KMS-11 (cell line): ENCODE results near the gene SLC30A2.

Source experiments
- H2AFZ ChIP-seq: fragments of 200-600 bp; sonication (generic); 2 replicates; pipeline ENCODE4 v1.6.1; 2016; ENCODE audit warnings: antibody characterized with exemption, mixed run types, low read depth
- H3K27ac ChIP-seq: fragments of 200-600 bp; sonication (generic); 2 replicates; pipeline ENCODE4 v1.6.1; 2016; ENCODE audit warnings: mild to moderate bottlenecking, mixed run types
- H3K27me3 ChIP-seq: fragments of 200-600 bp; sonication (generic); 2 replicates; pipeline ENCODE4 v1.6.1; 2017; ENCODE audit warnings: mild to moderate bottlenecking, low read depth, mixed run types, moderate library complexity; ENCODE audit not compliant: insufficient read depth
- H3K36me3 ChIP-seq: fragments of 200-600 bp; sonication (generic); 2 replicates; pipeline ENCODE4 v1.6.1; 2017; ENCODE audit warnings: mild to moderate bottlenecking, mixed run types; ENCODE audit not compliant: insufficient read depth
- H3K4me1 ChIP-seq: fragments of 200-600 bp; sonication (generic); 2 replicates; pipeline ENCODE4 v1.6.1; 2016; ENCODE audit warnings: mild to moderate bottlenecking, low read depth, mixed run types; ENCODE audit not compliant: poor library complexity, severe bottlenecking
- H3K4me2 ChIP-seq: fragments of 200-600 bp; sonication (generic); 2 replicates; pipeline ENCODE4 v1.7.0; 2016; ENCODE audit warnings: mild to moderate bottlenecking, mixed run types
- H3K4me3 ChIP-seq: fragments of 200-600 bp; sonication (generic); IDR thresholded peaks from 2 replicates; pipeline ENCODE4 v1.6.1; 2017; ENCODE audit warnings: low read depth, low read length, mixed read lengths; ENCODE audit not compliant: insufficient read depth
- H3K79me2 ChIP-seq: fragments of 200-600 bp; sonication (generic); 2 replicates; pipeline ENCODE4 v1.6.1; 2016; ENCODE audit warnings: low read depth, mixed run types; ENCODE audit not compliant: insufficient read depth
- H3K9ac ChIP-seq: fragments of 200-600 bp; sonication (generic); 2 replicates; pipeline ENCODE4 v1.6.1; 2016; ENCODE audit warnings: mild to moderate bottlenecking, mixed run types
- H4K20me1 ChIP-seq: fragments of 200-600 bp; sonication (generic); 2 replicates; pipeline ENCODE4 v1.6.1; 2016; ENCODE audit warnings: mild to moderate bottlenecking, mixed run types; ENCODE audit not compliant: insufficient read depth
- TF ChIP-seq, protein P1 (sequence below): fragments of 200-600 bp; sonication (generic); conservative IDR thresholded peaks from 2 replicates; pipeline ENCODE4 v1.6.1; 2017; ENCODE audit warnings: low read depth, mild to moderate bottlenecking, antibody characterized with exemption, low read length, moderate library complexity, mixed read lengths

Gene SLC30A2

DNA sequence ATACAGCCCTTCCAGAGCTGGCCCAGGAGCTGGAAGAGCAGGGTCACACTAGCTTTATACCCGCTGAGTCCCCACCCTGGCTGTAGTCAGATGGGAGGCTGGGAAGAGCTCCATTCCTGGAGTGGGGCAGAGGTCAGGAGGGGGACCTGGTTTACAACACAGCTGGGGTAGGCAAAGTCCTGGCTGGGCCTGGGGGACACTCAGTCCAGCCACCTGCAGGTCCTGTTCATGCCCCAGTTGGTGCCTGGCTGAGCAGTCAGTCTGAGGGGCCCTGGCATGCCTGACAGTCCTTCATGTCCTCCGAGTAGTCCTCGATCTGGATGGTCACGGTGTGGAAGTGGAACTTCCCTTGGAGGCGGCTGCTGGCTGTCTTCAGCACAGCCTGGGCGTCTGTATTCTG, 7.0 kb downstream of the SLC30A2 start:
- Histone ChIP-seq H3K4me2 (no peak overlapping the region), H3K9ac (no peak overlapping the region), H3K27ac (no peak overlapping the region), H3K4me3 (no peak overlapping the region), H4K20me1 (no peaks in the 10 kb centered on the region), H3K4me1 (no peaks in the 10 kb centered on the region), H2AFZ (no peak overlapping the region), H3K79me2 (no peaks in the 10 kb centered on the region), H3K27me3 (peaks cover 22% of the 10 kb centered on the region; the same call in 1 of the 2 replicates), H3K36me3 (no peaks in the 10 kb centered on the region)
- TF ChIP-seq, protein P1, sequence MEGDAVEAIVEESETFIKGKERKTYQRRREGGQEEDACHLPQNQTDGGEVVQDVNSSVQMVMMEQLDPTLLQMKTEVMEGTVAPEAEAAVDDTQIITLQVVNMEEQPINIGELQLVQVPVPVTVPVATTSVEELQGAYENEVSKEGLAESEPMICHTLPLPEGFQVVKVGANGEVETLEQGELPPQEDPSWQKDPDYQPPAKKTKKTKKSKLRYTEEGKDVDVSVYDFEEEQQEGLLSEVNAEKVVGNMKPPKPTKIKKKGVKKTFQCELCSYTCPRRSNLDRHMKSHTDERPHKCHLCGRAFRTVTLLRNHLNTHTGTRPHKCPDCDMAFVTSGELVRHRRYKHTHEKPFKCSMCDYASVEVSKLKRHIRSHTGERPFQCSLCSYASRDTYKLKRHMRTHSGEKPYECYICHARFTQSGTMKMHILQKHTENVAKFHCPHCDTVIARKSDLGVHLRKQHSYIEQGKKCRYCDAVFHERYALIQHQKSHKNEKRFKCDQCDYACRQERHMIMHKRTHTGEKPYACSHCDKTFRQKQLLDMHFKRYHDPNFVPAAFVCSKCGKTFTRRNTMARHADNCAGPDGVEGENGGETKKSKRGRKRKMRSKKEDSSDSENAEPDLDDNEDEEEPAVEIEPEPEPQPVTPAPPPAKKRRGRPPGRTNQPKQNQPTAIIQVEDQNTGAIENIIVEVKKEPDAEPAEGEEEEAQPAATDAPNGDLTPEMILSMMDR = no peak

DNA sequence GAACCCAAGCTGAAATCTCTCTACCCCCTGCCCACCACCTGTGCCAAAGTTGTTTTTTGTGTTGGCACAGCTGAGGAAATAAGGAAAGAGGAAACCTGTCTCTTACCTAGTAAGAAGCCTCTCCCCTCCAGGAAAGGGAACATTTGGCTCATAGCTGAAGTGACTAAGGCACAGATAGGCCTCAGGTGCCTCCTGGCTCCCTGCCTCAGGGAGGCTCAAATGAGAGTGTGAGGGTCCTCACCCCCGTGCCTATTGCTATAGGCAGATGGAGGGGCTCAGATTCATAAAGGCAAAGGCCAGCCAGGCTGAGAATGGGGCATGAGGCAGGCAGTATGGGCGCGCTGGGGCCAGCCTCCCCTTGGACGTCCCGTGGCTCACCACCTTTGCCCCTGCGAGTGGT, 7.4 kb downstream of the SLC30A2 start:
- Histone ChIP-seq H3K36me3 (no peaks in the 10 kb centered on the region), H3K4me2 (no peak overlapping the region), H3K27me3 (peaks cover 21% of the 10 kb centered on the region; the same call in 1 of the 2 replicates), H3K4me3 (no peak overlapping the region), H3K4me1 (no peaks in the 10 kb centered on the region), H2AFZ (no peak overlapping the region), H3K9ac (no peak overlapping the region), H3K79me2 (no peaks in the 10 kb centered on the region), H4K20me1 (no peaks in the 10 kb centered on the region), H3K27ac (no peak overlapping the region)
- TF ChIP-seq, protein P1 = no peak

- Histone ChIP-seq H2AFZ (no peak overlapping the region), H3K4me3 (no peak overlapping the region), H3K36me3 (no peaks in the 10 kb centered on the region), H3K27me3 (peaks cover 19% of the 10 kb centered on the region; the same call in 1 of the 2 replicates), H3K4me1 (no peaks in the 10 kb centered on the region), H4K20me1 (no peaks in the 10 kb centered on the region), H3K27ac (no peak overlapping the region), H3K79me2 (no peaks in the 10 kb centered on the region), H3K4me2 (no peak overlapping the region), H3K9ac (no peak overlapping the region)
- TF ChIP-seq, protein P1 = no peak
These were observed 8.0 kb downstream of the SLC30A2 start for GRCh38 chr1:26037904-26038303.

DNA sequence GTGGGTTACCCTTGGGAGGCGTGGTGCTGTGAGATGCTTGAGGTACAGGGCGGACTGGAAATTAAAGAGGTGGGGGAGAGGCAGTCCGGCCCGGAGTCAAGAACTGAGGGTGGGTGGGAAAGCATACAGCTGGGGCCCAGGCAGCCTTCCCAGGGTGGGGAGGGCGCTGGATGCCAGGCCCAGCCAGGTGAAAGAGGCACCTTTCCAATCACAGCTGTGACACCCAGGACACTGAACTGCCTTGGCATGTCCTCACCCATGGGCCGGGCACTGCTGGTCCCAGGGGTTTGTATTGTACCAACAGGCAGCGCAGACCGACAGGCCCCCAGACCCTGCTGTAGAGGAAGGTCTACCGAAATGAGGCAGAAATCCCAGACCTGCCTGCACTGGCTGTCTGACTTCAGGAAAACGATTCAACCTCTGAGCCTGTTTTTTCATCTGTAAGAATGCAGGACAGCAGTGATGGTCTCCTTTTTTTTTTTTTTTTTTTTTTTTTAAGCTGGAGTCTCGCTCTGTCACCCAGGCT, 9.1 kb downstream of the SLC30A2 start:
- Histone ChIP-seq H3K36me3 (no peaks in the 10 kb centered on the region), H3K4me3 (no peak overlapping the region), H2AFZ (no peak overlapping the region), H4K20me1 (no peaks in the 10 kb centered on the region), H3K27me3 (peaks cover 15% of the 10 kb centered on the region; the same call in 1 of the 2 replicates), H3K4me2 (no peak overlapping the region), H3K4me1 (no peaks in the 10 kb centered on the region), H3K9ac (no peak overlapping the region), H3K79me2 (no peaks in the 10 kb centered on the region), H3K27ac (no peak overlapping the region)
- TF ChIP-seq, protein P1 = no peak
